ENCODE measurements around the gene OSBPL2.

The OSBPL2 gene

DNA sequence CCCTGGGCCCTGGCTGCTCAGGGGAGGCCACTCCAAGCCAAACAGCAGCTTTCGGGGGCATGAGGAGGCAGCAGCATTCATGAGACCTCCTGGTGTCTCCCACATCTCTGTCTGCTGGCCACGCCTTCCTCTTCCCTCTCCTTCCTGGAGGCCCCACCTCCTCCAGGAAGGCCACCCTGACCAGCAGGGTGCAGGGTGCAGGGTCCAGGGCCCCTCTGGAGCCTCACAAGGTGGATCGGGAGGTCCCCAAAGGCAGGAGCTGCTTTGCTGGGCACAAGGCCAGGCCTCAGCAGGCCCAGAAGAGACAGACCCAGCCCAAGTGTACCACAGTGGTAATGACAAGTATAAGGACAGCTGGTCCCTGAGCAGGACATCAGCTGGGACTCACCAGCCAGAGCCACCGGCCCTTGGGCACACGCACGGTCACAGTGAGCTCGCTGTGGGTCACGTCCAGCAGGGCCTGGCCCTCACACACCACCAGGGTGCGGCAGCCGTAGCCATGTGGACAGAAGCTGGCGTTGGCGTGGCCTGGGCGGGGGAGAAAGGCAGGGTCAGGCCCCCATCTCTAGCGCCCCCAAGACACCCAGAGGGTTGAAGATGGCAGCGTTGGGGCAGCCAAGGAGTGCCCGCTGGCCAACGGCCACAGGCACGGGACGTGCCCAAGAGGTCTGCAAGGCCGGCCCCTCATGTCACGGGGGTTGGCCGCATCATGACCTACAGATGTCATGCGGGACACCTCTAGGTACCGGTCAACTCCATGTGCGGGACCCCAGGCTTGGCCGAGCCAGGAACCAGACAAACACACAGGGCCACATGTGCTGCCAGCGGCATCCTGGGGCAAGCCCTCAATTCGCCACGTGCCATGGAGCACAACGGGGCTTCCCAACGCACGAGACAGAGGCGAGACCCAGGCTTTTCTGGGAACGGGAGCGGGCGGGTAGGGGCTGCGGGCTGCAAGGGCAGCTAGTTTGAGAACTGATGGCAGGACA is 91.4 kb downstream of the OSBPL2 start:
- DNase-seq, result no peak

DNA sequence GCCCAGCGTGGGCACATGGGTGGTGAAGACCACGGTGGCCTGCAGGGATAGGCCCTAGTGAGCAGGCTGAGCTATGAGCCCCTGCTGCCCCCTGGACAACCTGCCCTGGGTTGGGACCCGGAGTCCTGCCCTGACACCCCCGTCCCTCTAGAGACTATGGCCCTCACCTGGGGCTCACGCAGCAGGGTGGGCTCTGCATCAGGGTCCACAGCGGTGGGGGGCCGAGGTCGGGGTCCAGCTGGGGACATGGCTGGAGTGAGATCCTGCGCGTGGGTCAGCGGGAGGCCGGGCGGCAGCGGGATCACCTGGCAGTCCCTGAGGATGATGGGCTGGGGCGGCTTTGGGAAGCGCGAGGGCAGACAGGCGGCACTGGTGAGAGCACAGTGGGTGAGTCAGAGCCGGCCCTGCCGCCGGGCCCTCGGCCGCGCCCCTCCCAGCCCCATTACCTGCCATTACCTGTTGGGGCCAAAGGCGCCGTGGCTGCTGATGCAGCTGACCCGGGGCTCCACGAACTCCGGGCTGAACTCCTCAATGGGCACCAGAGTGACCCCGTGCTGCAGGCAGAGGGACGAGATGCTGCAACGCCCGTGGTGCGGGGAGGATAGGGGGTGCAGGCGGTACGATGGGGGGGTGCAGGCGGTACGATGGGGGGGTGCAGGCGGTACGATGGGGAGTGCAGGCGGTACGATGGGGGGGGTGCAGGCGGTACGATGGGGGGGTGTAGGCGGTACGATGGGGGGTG is 92.4 kb downstream of the OSBPL2 start:
- DNase-seq, result no peak

DNA sequence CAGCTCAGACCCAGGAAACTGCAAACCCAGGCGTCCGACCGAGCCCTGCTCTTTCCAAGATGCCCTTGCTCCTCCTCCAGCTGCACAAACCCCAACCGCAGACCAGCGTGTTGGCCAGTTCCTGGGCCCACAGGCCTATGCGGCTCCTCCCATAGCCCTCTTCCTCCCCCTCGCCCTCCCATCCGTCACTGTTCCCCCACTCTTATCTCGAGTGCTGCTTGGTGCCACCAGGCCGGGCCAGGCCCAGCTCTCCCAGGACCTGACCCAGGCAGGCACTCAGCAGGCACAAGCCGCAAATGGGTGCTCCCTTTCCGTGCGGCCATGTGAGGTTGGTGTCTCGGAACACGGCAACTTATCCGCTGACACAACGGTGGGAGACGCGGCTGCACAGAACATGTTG is 93.0 kb downstream of the OSBPL2 start:
- no peak for DNase-seq

DNA sequence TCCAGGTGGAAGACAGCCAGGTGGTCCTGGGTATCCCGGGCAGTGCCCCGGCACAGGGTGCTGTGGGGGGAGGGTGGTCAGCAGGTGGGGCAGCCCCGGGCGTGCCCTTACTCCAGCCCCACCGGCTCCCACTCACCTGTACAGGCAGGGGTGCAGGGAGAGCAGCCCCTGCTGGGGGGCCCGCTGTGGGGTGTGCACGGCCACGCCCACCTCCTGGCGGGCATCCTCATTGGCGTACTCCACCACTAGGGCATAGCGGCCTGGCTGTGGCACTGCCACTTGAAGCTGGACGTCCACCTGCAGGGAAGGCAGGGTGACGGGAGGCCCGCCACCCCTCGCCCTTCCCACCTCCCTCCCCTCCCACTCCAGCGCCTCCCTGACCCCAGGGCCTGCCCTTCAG is 94.1 kb downstream of the OSBPL2 start:
- no peak for DNase-seq

GRCh38 chr20:62332989-62333819 is 94.9 kb downstream of the OSBPL2 start:
- DNase-seq, result no peak

- DNase-seq, result no peak
Measured at GRCh38 chr20:62333820-62334595, 95.7 kb downstream of the OSBPL2 start.

DNA sequence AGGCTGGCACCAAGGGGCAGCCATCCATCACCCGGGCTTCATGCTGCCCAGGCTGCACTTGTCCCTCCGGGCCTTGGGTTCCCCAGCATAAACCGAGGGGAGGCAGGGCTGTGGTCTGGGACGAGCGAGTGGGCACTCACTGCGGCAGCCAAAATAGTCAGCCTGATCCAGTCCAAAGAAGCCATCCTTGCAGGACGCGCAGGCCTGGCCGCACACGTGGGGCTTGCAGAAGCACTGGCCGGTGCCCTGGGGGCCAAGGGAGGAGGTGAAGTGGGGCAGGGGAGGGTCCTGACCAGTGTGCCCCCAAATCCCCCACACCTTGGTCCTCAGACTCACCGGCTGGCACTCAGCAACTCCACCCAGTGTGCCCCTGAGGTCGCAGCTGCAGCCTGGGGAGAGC is 96.6 kb downstream of the OSBPL2 start:
- DNase-seq, result no peak

- no peak for DNase-seq
Measured at GRCh38 chr20:62335532-62335931, 97.2 kb downstream of the OSBPL2 start.

DNA sequence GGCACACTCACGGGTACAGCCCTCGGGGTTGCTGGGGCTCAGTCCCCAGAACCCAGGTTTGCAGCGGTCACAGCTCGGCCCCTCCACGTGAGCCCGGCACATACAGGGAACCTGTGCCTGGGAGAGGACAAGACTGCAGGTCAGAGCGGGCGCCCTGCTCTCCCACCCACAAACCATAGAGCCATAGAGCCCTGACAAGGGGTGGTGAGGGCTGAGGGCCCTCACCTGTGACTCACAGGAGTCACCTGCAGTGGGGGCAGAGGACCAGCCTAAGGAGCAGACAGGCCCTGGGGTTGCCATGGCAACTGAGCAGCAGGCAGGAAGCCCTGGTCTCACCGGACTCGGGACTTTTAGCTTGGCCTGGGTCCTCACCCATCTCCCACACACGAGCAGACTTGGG is 98.0 kb downstream of the OSBPL2 start:
- DNase-seq, result no peak

DNA sequence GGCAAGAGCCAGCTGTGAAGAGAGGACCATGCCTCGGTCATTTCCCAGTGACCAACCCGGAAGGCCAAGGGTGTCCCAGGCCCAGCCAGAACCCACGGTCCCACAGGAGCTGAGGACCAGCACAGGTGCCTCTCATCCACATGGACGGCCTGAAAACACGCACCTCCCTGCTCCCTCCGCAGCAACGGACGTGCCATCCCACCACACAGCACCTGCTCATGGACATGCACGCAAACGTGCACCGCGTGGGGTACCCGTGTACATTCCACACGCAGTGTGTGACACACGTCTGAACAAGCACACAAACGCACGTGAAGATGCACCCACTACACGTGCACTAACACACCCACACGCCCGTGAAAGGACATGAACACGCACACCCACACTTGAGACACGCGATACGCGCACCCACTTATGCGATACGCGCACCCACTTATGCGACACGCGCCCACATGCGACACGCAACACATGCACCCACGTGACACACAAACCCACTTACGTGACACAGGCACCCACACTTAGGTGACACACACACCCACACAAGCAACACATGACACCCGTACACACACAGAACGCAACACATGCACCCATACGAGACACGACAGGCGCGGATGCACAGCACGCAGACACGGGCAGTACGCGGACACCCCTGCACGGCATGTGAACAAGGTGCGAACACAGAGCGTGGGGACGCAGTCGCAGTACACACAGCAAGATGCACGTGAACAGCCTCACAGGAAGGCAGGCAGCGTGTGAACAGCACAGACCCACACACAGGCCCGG is 98.6 kb downstream of the OSBPL2 start:
- DNase-seq, result no peak

- DNase-seq, result no peak
Measured at GRCh38 chr20:62337558-62338293, 99.4 kb downstream of the OSBPL2 start.

DNA sequence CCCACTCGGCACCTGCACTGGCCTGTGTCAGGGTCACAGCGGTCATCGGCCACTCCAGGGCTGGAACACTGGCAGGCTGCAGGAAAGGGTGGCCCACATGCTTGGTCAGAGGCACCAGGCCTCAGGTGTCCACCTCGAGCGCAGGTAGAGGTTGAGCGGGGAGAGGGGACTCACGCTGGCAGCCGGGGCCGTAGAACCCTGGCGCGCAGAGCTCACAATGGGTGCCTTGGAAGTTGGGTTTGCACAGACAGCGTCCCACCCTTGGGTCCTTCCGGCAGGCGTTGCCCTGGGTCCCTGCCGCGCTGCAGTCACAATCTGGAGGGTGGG is 99.9 kb downstream of the OSBPL2 start:
- DNase-seq, result no peak

- no peak for DNase-seq
Measured at GRCh38 chr20:62339647-62340062, 101.3 kb downstream of the OSBPL2 start.

DNA sequence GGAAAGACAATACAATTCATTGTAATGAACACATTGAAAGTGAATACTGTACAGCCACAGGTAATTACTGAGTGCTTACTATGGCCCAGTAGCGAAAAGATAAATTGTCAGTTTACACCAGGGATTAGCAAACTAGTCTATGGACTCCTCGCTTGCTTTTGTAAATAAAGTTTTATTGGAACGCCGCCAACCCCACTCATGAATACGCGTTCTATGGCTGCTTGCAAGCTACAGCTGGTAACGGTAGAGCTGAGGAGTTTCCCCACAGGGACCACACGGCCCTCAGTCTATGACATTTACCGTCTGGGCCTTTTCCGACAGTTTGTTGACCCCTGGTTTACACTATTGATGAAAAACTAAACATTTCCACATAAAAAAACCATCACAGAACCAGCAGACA is 104.6 kb downstream of the OSBPL2 start:
- DNase-seq, result no peak

DNA sequence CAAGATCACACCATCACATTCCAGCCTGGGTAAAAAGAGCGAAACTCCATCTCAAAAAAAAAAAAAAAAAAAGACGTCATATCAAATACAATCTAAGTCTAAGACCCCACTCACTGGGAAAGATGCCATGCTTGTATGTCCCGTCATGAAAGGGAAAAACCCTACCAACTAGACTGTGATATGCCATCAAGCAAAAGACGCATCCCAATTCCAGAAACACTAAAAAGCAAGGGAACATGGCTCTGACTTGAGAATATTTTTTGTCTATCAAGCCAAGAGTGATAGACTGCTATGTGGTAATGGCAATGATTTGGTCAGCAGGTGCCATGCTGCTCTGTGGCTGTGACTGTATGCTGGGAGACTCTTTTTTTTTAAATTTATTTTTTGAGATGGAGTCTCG is 105.8 kb downstream of the OSBPL2 start:
- no peak for DNase-seq

GRCh38 chr20:62344782-62345181 is 106.5 kb downstream of the OSBPL2 start:
- DNase-seq, result no peak

Measured in NCI-H1092 treated with DMSO at 0.1 percent for 48 hours (cell line).